HG02870 (cell line): ENCODE measurements around the gene OAS3.
"Not testable (repeated sequence)": the region's sequence is repeated elsewhere in the genome, so short reads cannot be mapped to it uniquely, and the experiment has no call there.

Source experiments
- ATAC-seq: cut with Tn5 transposase; IDR thresholded peaks from one replicate; pipeline ENCODE4 v1.9.1; 2021; ENCODE audit warnings: mild to moderate bottlenecking, moderate library complexity; ENCODE audit not compliant: unreplicated experiment

OAS3 gene

GRCh38 chr12:112926416-112927033, 11.7 kb upstream of the OAS3 start:
- not testable (repeated sequence) for ATAC-seq

- no peak for ATAC-seq
Observed at GRCh38 chr12:112927475-112927874, 10.8 kb upstream of the OAS3 start.

- ATAC-seq: no peak
Observed at GRCh38 chr12:112927925-112928324, 10.3 kb upstream of the OAS3 start.

- no peak for ATAC-seq
Observed at GRCh38 chr12:112928978-112929377, 9.3 kb upstream of the OAS3 start.

- ATAC-seq: no peak
Observed at GRCh38 chr12:112929715-112930114, 8.6 kb upstream of the OAS3 start.

GRCh38 chr12:112930350-112930749, 7.9 kb upstream of the OAS3 start:
- ATAC-seq: no peak

- no peak for ATAC-seq
Observed at GRCh38 chr12:112932485-112933128, 5.7 kb upstream of the OAS3 start.

- ATAC-seq: no peak
Observed at GRCh38 chr12:112933129-112933505, 5.2 kb upstream of the OAS3 start.

GRCh38 chr12:112936264-112936663, 2.0 kb upstream of the OAS3 start:
- no peak for ATAC-seq

GRCh38 chr12:112936927-112937326, 1.3 kb upstream of the OAS3 start:
- no peak for ATAC-seq

GRCh38 chr12:112938751-112939150, 477 bp downstream of the OAS3 start:
- ATAC-seq: no peak

- ATAC-seq: peak; percentile 62
Observed at GRCh38 chr12:112939761-112940381, 1.6 kb downstream of the OAS3 start.

- ATAC-seq: no peak
Observed at GRCh38 chr12:112941528-112942335, 3.5 kb downstream of the OAS3 start.

- ATAC-seq: no peak
Observed at GRCh38 chr12:112942572-112942971, 4.3 kb downstream of the OAS3 start.

- no peak for ATAC-seq
Observed at GRCh38 chr12:112944024-112944690, 5.9 kb downstream of the OAS3 start.

GRCh38 chr12:112945515-112945914, 7.2 kb downstream of the OAS3 start:
- no peak for ATAC-seq

GRCh38 chr12:112946236-112947000, 8.1 kb downstream of the OAS3 start:
- no peak for ATAC-seq

- no peak for ATAC-seq
Observed at GRCh38 chr12:112947314-112947713, 9.0 kb downstream of the OAS3 start.

GRCh38 chr12:112947761-112948160, 9.5 kb downstream of the OAS3 start:
- no peak for ATAC-seq

GRCh38 chr12:112948806-112949205, 10.5 kb downstream of the OAS3 start:
- no peak for ATAC-seq
